Activated B cell treated with CpG ODN at 0.5 μM for 24 hours (primary cell): ENCODE results near the gene LDB2. TPM values are rescaled to one million over a fixed set of nuclear protein-coding genes. Genes with fewer than 3 reads are reported as not detected.

Experiments
- ATAC-seq: fragments of 200-7000 bp; cut with Tn5 transposase; one replicate; pipeline ENCODE4 v1.10.0; 2021; ENCODE audit warnings: low read depth, mild to moderate bottlenecking, moderate library complexity
- CTCF ChIA-PET: fragments of 350-600 bp; sonication (Branson Sonifier 250); formaldehyde crosslinking; loops from one replicate; lab custom pipeline; 2021; ENCODE audit warnings: antibody characterized with exemption; lab: Charles Lee
- POLR2A ChIA-PET: fragments of 350-600 bp; sonication (Branson Sonifier 250); formaldehyde crosslinking; loops from one replicate; lab custom pipeline; 2021; ENCODE audit warnings: antibody characterized with exemption; lab: Charles Lee
- DNase-seq: peaks from one replicate; pipeline ENCODE4 v3.0.0; 2022
- H3K27ac Mint-ChIP-seq: one replicate; pipeline ENCODE4 v1.8.0; 2020; ENCODE audit warnings: mixed read lengths
- H3K27me3 Mint-ChIP-seq: one replicate; pipeline ENCODE4 v1.8.0; 2021; ENCODE audit warnings: mixed read lengths
- H3K36me3 Mint-ChIP-seq: one replicate; pipeline ENCODE4 v1.8.0; 2021; ENCODE audit warnings: low read depth, mixed read lengths
- H3K4me1 Mint-ChIP-seq: one replicate; pipeline ENCODE4 v1.8.0; 2021; ENCODE audit warnings: mixed read lengths
- H3K4me3 Mint-ChIP-seq: one replicate; pipeline ENCODE4 v1.8.0; 2020; ENCODE audit warnings: mild to moderate bottlenecking, mixed read lengths
- H3K9me3 Mint-ChIP-seq: one replicate; pipeline ENCODE4 v1.8.0; 2020; ENCODE audit warnings: mixed read lengths
- intact Hi-C: fragments of 100-400 bp; cut with micrococcal nuclease; formaldehyde crosslinking; loops from one replicate; pipeline ENCODE4 v1.15.1; 2024
- total RNA-seq: library from RNA; stranded (reverse); gene quantifications from 2 replicates; pipeline ENCODE4 v1.2.3, GENCODE V29; 2022
- TF ChIP-seq, protein P1 (sequence below): fragments of 200-600 bp; IDR thresholded peaks from one replicate; pipeline ENCODE4 v1.8.0; 2022; ENCODE audit warnings: antibody characterized with exemption, mild to moderate bottlenecking

The LDB2 gene
- total RNA-seq, 1 donor from 2014 or later = not detected

DNA sequence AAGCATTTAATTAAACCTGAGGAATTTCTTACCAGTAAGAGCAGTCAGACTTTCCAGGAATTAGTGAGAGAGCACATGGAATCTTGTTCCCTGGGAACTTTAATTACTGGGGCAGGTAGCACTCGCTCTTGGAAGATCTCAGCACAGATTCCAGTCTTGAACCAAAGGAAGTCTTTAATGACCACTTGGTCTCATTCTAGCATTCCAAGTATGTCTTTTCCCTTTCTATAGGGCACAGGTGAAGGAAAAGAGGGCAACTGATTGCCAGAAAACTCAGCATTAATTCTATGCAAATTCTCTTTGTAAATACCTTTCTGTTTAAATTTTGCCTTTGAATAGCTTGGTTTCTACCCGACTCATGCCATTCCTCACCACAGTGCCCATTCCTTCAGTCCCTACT lies 236.6 kb downstream of the LDB2 start:
- H3K9me3 Mint-ChIP-seq = no peaks in the 10 kb centered on the region
- ATAC-seq = no peak
- H3K27me3 Mint-ChIP-seq = no peaks in the 10 kb centered on the region
- no peak for DNase-seq
- TF ChIP-seq, protein P1, sequence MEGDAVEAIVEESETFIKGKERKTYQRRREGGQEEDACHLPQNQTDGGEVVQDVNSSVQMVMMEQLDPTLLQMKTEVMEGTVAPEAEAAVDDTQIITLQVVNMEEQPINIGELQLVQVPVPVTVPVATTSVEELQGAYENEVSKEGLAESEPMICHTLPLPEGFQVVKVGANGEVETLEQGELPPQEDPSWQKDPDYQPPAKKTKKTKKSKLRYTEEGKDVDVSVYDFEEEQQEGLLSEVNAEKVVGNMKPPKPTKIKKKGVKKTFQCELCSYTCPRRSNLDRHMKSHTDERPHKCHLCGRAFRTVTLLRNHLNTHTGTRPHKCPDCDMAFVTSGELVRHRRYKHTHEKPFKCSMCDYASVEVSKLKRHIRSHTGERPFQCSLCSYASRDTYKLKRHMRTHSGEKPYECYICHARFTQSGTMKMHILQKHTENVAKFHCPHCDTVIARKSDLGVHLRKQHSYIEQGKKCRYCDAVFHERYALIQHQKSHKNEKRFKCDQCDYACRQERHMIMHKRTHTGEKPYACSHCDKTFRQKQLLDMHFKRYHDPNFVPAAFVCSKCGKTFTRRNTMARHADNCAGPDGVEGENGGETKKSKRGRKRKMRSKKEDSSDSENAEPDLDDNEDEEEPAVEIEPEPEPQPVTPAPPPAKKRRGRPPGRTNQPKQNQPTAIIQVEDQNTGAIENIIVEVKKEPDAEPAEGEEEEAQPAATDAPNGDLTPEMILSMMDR = no peak
- H3K36me3 Mint-ChIP-seq = no peaks in the 10 kb centered on the region
- no peak overlapping the region for H3K4me3 Mint-ChIP-seq
- CTCF ChIA-PET = no interaction called here
- H3K27ac Mint-ChIP-seq = no peak overlapping the region
- POLR2A ChIA-PET = no interaction called here
- intact Hi-C loops = no loop called here
- no peaks in the 10 kb centered on the region for H3K4me1 Mint-ChIP-seq

GRCh38 chr4:16660656-16661055 lies 237.8 kb downstream of the LDB2 start:
- no peaks in the 10 kb centered on the region for H3K9me3 Mint-ChIP-seq
- no peaks in the 10 kb centered on the region for H3K4me1 Mint-ChIP-seq
- POLR2A ChIA-PET = no interaction called here
- H3K36me3 Mint-ChIP-seq = no peaks in the 10 kb centered on the region
- no peak overlapping the region for H3K4me3 Mint-ChIP-seq
- TF ChIP-seq, protein P1 = no peak
- intact Hi-C loops = no loop called here
- no peaks in the 10 kb centered on the region for H3K27me3 Mint-ChIP-seq
- no peak for DNase-seq
- H3K27ac Mint-ChIP-seq = no peak overlapping the region
- CTCF ChIA-PET = no interaction called here
- no peak for ATAC-seq

DNA sequence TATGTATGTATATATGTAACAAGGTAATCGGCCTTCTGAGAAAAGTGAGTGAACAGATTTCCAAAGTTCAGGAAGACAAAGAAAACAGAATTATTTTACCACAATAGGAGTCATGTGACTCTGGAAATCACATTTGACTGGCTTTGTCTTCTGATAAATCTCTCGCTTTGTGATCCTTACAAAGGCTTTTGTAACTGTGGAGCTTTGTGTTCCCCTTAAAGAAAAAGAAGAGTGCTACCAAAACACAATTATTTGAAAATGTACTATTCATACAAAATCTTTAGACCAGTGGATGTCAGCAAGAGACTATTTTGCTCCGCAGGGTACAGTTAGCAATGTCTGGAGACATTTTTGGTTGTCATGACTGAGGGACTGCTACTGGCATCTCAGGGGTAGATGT lies 238.8 kb downstream of the LDB2 start:
- TF ChIP-seq, protein P1 = no peak
- Mint-ChIP-seq H3K36me3 (no peaks in the 10 kb centered on the region), H3K27me3 (no peaks in the 10 kb centered on the region), H3K4me1 (no peaks in the 10 kb centered on the region), H3K4me3 (no peak overlapping the region), H3K9me3 (no peaks in the 10 kb centered on the region), H3K27ac (no peak overlapping the region)
- intact Hi-C loops = no loop called here
- CTCF ChIA-PET = no interaction called here
- no peak for DNase-seq
- POLR2A ChIA-PET = no interaction called here
- ATAC-seq = no peak

DNA sequence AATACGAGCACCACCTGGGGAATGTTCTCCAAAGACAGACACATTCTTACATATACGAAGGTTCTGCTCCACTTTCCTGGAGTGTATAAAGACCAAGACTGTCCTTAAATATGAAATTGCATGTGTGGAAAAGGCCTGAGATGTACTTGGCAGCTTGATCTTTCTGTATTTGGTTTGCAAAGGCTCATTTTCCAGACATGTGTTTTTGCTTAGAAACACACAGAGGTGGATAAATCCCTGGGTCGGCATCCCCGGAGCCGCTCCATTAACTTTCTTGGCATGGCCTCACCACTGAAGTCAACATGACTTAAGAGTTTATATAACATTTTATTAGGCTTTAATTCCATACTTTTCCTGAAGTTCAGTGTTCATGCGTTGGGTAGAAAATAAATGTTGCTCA lies 239.4 kb downstream of the LDB2 start:
- ChIA-PET POLR2A (no interaction called here), CTCF (no interaction called here)
- Mint-ChIP-seq H3K27ac (no peak overlapping the region), H3K36me3 (no peaks in the 10 kb centered on the region), H3K27me3 (no peaks in the 10 kb centered on the region), H3K4me3 (no peak overlapping the region), H3K4me1 (no peaks in the 10 kb centered on the region), H3K9me3 (no peaks in the 10 kb centered on the region)
- intact Hi-C loops = no loop called here
- TF ChIP-seq, protein P1 = no peak
- DNase-seq (no peak), ATAC-seq (no peak)

- no peak overlapping the region for H3K27ac Mint-ChIP-seq
- TF ChIP-seq, protein P1 = no peak
These were observed 240.3 kb downstream of the LDB2 start for GRCh38 chr4:16658183-16658582.

More at GRCh38 chr4:16658183-16658582, 240.3 kb downstream of the LDB2 start:
- ATAC-seq = no peak
- H3K9me3 Mint-ChIP-seq = no peaks in the 10 kb centered on the region
- H3K36me3 Mint-ChIP-seq = no peaks in the 10 kb centered on the region
- H3K4me3 Mint-ChIP-seq = no peak overlapping the region
- H3K27me3 Mint-ChIP-seq = no peaks in the 10 kb centered on the region
- H3K4me1 Mint-ChIP-seq = no peaks in the 10 kb centered on the region
- no peak for DNase-seq
- ChIA-PET POLR2A (no interaction called here), CTCF (no interaction called here)
- intact Hi-C loops = no loop called here
